ENCODE measurements around the gene B2M. TPM values are rescaled to one million over a fixed set of nuclear protein-coding genes. Genes with fewer than 3 reads are reported as not detected.

The B2M gene
- total and polyA plus RNA-seq, 2 of the 8 experiments (the other 6 are each of a cell fraction or from before 2014, with no cell fraction given), result 78.9 to 907 TPM

GRCh38 chr15:44728576-44729407 is 17.5 kb downstream of the B2M start (continued):
- TF ChIP-seq RAD21 (IDR thresholded peaks at IDR 0.05 in 1 of 2, conservative IDR thresholded peaks at IDR 0.05 in 1 of 2; ENCODE audit: low read depth in 2 of 2, low read length in 2 of 2), result no peak

Data from H1 (cell line).